Fibroblast of the conjunctiva (primary cell): ENCODE results near the gene CRNKL1.
A peak's percentile ranks its signal among the peaks of the same experiment; 100 is the strongest.
"Not testable (repeated sequence)": the region's sequence is repeated elsewhere in the genome, so short reads cannot be mapped to it uniquely, and the experiment has no call there.

Experiments used
- DNase-seq: peaks from one replicate; pipeline ENCODE4 v3.0.0-alpha.2; 2010; ENCODE audit warnings: low read depth

Gene CRNKL1

GRCh38 chr20:20005342-20005741 lies 46.9 kb downstream of the CRNKL1 start:
- DNase-seq, result no peak

- not testable (repeated sequence) for DNase-seq
These were observed 48.3 kb downstream of the CRNKL1 start for GRCh38 chr20:20003955-20004322.

- DNase-seq, result no peak
These were observed 49.0 kb downstream of the CRNKL1 start for GRCh38 chr20:20003031-20003954.

- DNase-seq, result no peak
These were observed 49.9 kb downstream of the CRNKL1 start for GRCh38 chr20:20002101-20002998.

GRCh38 chr20:20000211-20000968 lies 51.9 kb downstream of the CRNKL1 start:
- no peak for DNase-seq

GRCh38 chr20:19998990-19999705 lies 53.1 kb downstream of the CRNKL1 start:
- DNase-seq, result no peak

GRCh38 chr20:19996917-19997316 lies 55.3 kb downstream of the CRNKL1 start:
- no peak for DNase-seq

- DNase-seq, result no peak
These were observed 56.0 kb downstream of the CRNKL1 start for GRCh38 chr20:19996222-19996621.

- DNase-seq, result no peak
These were observed 56.9 kb downstream of the CRNKL1 start for GRCh38 chr20:19995220-19995863.

- no peak for DNase-seq
These were observed 58.2 kb downstream of the CRNKL1 start for GRCh38 chr20:19993958-19994669.

GRCh38 chr20:19992996-19993908 lies 59.0 kb downstream of the CRNKL1 start:
- peak; percentile 69 for DNase-seq

- no peak for DNase-seq
These were observed 60.4 kb downstream of the CRNKL1 start for GRCh38 chr20:19991854-19992253.

GRCh38 chr20:19991308-19991707 lies 61.0 kb downstream of the CRNKL1 start:
- DNase-seq, result no peak

- DNase-seq, result no peak
These were observed 61.4 kb downstream of the CRNKL1 start for GRCh38 chr20:19990850-19991249.

- DNase-seq, result no peak
These were observed 65.2 kb downstream of the CRNKL1 start for GRCh38 chr20:19987046-19987445.

- no peak for DNase-seq
These were observed 65.8 kb downstream of the CRNKL1 start for GRCh38 chr20:19986419-19986818.
